NOMO-1 (cell line): ENCODE data around the gene KLHDC4.
"Not testable (repeated sequence)": the region's sequence is repeated elsewhere in the genome, so short reads cannot be mapped to it uniquely, and the experiment has no call there.

ENCODE experiments used
- DNase-seq, 2 experiments: peaks; one replicate each; lab custom pipeline; 2025; ENCODE audit not compliant: unreplicated experiment in 2 of 2; lab: John Stamatoyannopoulos, UW

Gene KLHDC4

DNA sequence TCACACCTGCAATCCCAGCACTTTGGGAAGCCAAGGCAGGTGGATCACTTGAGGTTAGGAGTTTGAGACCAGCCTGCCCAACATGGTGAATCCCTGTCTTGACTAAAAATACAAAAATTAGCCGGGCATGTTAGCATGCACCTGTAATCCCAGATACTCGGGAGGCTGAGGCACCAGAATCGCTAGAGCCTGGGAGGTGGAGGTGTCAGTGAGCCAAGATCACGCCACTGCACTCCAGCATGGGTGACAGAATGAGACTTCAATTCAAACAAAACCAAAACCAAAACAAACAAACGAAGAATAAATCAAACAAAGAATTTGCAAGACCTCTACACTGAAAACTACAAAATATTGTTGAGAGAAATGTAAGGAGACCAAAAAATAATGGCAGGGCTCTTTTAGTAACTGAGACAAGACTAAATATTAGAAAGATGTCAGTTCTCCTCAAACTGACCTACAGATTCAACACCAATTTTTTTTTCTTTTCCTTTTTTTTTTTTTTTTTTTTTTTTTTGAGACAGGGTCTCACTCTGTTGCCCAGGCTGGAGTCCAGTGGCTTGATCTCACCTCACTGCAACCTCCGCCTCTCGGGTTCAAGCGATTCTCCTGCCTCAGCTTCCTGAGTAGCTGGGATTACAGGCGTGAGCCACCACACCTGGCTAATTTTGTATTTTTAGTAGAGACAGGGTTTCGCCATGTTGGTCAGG is 23.1 kb upstream of the KLHDC4 start:
- not testable (repeated sequence) for DNase-seq

DNA sequence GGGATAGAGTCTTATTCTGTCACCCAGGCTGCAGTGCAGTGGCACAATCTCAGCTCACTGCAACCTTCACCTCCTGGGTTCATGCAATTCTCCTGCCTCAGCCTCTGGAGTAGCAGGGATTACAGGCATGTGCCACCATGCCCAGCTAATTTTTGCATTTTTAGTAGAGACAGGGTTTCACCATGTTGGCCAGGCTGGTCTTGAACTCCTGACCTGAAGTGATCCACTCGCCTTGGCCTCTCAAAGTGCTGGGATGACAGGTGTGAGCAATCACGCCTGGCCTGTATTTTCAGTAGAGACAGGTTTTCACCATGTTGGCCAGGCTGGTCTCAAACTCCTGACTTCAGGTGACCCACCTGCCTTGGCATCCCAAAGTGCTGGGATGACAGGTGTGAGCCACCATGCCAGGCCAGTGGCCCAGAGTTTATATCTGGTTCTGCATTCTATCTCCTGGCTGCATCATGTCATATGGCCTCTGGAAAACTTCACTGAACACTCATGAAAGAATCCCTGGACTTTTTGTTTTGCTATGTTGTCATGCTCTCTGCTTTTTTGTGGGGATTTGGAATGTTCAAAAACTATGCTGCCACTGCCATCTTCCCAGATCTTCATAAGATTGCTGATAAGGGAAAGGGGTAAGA is 21.8 kb upstream of the KLHDC4 start:
- not testable (repeated sequence) for DNase-seq

DNA sequence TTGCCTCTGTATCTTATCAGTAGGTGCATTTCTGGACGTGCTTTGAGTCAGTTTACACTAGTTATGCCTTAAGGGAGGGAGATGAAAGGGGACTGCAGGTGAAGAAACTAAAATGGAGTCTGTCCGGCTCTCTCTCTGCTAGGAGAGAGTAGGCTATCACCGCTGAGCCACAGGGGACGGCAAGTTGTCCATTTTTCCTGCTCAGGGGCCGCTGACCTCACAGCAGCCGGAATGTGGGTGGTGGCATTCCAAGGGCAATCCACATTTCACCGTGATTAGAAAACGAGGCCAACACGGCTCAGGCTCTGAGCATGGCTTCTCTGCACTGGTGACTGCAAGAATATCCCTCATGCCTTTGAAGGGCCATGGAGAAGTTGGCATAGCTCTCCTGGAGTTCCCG is 19.0 kb upstream of the KLHDC4 start:
- DNase-seq: no peak

DNA sequence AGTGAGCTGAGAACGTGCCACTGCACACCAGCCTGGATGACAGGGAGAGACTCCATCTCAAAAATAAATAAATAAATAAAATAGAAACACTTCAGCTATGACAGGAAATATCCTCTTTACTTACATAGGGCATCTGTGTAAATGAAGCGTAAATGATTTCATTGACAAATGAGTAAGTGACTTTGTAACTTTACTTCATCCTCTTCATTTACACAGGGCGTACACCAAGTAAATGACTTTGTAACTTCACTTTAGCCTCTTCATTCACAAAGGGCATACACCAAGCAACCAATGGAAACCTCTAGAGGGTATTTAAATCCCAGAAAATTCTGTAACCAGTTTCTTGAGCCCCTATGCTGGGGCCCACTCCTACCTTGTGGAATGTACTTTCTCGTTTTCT is 16.2 kb upstream of the KLHDC4 start:
- DNase-seq: no peak

DNA sequence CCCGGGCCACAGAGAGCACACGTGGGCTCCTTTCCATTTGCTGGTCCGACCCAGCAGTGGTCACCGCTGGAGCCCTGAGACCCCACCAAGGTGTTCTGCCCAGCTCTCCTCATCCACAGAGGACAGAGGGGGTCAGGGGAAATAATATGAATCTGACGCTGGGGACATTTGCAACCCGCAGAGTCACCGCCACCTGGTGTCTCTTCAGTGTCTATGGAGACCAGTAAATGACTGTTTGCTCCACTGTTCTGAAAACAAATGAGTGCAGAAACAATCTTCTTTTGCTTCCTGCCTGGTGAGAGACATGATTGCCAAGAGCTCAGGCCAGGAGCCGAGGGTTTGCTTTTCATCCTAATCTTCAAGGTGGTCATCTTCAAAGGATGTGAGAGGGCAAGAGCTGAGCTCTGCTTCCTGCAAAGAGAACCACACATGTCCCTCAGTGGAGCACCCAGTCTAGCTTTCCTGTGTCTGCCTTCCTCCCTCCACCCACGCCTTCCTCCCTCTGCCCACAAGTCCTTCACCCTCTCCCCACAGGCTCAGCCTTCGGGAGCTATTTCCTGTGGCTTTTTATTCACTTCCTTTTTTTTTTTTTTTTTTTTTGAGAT is 14.7 kb upstream of the KLHDC4 start:
- DNase-seq: peak; percentile 79 to 84

DNA sequence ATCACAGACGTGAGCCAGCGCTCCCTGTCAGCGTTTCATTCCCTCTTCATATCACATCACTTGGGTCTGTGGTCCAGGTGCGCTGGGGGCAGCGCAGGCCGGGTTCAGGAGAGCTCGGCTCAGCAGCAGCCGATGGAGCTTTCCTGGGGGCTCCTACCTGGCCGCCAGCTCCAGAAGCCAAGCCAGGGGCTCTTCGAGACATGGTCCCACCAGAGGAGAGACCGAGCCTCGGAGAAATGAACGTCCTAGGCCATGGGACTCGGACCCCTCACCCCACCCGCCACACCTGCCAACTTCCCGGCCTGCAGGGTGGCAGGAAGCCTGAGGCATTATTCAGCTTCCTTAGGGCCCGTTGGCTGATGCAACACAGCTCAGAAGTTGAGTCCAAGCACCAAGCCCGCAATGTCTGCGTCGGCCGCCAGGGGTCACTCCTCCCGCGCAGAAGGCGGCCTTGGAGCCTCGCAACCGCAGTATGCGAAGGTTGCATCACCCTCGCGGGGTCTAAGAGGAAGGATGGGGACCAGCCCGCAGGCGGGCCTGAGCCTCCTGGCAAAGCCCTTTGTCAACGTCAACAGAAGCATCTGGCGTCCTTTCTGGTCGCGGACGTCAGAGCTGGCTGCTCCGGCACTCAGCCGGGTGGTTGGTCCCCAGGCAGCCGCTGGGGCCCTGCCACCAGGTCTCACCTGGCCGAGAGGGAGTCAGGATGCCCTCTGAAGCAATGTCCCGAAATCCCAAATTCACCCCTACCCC is 13.2 kb upstream of the KLHDC4 start:
- peak; percentile 96 to 97 for DNase-seq

DNA sequence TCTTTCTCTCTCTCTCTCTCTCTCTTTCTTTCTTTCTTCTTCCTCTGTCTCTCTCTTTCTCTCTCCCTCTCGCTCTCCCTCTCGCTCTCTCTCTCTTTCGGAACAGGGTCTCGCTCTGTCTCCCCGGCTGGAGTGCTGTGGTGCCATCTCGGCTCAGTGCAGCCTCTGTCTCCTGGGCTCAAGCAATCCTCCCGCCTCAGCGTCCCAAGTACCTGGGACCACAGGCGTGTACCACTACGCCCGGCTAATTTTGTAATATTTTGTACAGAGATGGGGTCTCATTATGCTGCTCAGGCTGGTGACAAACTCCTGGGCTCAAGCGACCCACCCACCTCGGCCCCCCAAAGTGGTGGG is 12.7 kb upstream of the KLHDC4 start:
- DNase-seq: no peak

DNA sequence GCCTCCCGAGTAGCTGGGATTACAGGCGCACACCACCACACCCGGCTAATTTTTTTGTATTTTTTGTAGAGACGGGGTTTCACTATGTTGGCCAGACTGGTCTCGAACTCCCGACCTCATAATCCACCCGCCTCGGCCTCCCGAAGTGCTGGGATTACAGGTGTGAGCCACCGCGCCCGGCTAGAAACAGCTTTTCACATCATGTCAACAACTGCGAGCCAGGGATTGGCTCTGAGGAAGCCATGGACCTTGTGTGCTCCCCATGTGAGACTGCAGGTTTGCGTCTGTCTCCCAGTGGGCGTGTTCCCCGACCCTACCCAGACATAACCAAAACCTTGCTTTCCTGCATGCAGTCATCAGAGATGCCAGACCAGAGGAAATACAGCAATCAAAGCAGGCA is 8.1 kb upstream of the KLHDC4 start:
- DNase-seq: not testable (repeated sequence)

DNA sequence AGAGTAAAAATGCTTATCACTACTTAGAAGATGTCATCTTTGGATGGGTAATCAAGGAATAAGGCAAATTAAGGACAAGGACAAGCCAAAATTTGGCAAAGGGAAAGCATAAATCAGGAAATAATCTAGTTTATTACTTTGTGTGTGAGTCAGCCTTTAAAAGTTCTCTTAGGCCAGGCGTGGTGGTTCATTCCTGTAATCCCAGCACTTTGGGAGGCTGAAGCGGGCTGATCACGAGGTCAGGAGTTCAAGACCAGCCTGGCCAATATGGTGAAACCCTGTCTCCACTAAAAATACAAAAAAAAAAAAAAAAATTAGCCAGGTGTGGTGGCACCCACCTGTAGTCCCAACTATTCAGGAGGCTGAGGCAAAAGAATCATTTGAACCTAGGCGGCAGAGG is 1.7 kb upstream of the KLHDC4 start:
- not testable (repeated sequence) for DNase-seq

DNA sequence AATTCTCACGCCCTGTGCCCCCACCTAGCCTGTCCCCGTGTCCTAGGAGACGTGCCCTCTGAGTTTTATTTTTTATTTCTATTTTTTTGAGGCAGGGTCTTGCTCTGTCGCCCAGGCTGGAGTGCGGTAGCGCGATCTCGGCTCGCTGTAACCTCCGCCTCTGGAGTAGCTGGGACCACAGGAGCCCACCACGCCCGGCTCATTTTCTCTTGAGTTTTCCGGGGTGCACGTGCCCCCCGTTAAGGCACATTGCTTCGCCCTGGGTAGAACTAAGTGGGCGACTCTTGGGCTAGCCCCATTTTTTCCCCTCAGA is 655 bp upstream of the KLHDC4 start:
- no peak for DNase-seq

DNA sequence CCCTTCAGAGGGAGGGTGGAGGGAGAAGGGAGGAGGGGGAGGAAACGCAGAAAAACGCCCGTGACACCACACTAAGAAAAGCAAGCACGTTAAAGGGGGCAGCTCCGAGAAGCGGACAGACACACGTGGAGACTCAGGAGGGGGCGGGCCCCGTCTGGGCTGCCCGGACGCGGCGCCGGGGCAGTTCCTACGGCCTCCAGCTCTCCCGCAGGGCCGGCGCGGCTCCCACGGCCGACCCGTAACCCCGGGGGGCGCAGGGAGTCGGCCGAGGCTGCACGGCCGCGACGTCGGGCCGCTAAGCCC is 362 bp downstream of the KLHDC4 start:
- DNase-seq: no peak

DNA sequence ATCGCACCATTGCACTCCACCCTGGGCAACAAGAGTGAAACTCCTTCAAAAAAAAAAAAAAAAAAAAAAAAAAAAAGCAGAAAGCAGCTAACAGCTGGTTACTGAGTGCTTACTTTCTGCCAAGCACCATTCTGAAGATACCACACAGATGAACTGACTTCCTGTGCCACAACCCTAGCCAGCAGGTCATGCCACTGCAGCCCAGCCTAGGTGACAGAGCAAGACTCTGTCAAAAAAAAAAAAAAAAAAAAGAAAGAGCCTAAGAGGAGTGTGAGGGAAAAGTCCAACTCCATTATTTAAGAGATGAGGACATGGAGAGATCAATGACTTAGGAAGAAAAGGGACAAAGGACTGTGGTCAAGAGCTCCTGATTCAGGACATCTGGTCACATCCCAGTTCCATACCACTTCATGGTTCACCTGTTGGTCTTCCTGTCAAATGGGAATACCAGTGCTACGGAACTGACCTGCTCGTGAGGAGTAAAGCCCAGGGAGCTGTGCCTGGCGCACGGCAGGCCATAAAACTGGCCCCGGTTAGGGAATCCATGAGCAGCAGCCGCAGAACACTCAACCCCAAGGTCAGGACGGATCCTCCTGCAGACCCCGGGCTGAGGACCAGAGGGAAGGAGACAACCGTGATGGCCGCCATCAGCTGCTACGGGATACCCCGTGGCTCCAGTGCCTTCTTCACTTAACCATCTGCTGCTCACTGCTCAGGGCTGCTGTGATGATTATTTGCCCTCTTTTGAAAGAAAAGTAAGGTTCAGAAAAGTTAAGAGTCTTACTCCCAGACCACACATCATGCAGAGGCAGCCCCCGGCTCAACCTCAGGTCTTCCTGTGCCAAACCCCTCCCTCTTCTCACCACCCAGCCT is 950 bp downstream of the KLHDC4 start:
- no peak for DNase-seq

DNA sequence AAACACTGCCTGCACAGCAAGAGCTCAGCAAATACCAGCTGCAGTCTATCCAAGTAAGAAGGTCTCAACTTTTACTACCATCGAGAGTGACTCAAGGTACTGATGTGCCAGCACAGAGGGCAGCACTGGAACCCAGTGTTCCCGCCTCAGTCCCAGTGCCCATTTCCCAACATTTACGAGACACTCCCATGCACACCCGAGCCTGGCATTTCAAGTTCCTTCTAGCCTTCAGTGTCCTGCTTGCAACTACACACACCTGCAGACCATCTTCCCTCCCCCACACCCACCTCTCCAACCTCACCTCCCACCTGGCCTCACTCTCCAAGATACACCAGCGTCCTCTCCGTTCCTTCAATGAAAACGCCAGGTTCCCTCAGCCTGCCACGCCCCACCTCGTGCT is 3.2 kb downstream of the KLHDC4 start:
- DNase-seq: no peak

DNA sequence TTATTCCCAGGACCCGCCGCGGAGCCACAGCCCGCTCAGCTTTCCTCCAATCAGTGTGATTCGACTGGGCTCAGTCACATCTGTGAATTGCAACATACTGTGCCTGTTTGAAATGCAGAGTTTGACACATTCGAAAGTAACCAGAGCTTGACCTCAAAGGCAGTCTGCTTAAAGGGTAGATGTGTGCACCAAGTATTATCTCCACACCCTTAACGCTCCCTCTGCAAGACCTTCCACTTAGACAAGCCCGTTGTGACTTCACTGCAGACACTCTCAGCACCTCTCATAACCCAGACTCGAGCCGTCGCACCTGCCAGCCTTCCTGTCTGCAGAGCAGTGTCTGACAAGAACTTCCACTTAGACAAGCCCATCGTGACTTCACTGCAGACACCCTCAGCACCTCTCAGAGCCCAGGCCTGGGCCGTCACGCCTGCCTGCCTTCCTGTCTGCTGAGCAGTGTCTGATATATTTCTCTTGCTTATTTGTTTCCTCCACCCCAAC is 3.7 kb downstream of the KLHDC4 start:
- no peak for DNase-seq

DNA sequence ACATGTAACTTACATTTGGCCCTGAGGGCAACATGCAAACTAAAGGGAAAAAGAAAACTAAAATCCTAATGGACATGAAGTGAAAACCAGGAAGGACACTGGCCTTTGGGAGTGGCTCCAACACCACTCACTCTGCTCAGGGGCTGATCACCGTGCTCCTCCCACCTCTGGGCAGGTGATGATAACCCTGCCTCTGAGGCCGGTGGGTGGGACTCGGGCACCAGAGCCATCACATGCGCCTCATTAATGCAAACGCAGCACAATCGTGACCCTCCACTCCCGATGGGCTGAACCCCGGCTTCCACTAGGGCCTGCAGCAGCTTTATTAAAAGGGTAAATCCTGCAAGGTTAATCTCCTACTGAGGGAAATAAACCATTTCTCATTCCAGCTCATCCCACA is 4.7 kb downstream of the KLHDC4 start:
- no peak for DNase-seq

DNA sequence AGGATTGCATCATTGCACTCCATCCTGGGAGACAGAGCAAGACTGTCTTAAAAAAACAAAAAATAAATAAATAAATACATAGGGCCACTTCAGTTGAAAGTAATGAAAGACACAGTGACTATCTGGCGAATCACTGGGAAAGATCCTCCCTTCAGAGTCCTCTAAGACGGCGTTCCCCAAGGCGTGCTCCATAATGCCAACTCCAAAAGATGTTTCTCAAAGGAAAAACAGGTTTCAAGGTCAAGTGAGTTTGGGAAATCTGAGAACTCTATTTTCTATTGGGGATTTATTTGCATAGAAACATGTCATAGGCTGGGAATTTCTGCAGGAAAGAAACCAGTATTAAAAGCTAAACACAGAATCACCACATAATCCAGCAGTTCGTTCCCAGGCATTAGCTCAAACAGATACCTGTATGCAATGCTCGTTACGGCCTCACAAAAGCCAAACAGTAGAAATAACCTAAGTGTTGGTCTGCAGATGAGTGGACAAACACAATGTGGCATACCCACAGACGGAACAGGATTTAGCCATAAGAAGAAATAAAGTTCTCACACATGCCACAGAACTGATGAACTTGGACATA is 7.9 kb downstream of the KLHDC4 start:
- no peak for DNase-seq

DNA sequence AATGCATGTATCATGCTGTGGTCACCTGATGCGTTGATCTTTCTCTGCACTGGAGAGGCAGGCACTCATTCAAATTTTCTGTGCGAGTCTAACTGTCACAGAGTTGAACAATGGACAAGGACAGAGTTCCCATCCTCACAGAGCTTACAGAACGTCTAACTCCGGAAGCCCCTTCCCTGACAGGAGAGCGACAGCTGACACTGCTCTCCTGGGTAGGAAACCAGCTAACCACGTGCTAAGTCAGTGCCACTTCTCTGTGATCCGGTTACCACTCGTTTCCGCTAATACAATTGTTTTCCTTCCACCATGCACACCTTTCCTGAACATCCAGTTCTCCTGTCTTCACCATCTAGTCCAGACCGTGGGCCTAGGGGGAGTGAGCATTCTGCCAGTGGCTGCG is 11.3 kb downstream of the KLHDC4 start:
- DNase-seq: no peak

DNA sequence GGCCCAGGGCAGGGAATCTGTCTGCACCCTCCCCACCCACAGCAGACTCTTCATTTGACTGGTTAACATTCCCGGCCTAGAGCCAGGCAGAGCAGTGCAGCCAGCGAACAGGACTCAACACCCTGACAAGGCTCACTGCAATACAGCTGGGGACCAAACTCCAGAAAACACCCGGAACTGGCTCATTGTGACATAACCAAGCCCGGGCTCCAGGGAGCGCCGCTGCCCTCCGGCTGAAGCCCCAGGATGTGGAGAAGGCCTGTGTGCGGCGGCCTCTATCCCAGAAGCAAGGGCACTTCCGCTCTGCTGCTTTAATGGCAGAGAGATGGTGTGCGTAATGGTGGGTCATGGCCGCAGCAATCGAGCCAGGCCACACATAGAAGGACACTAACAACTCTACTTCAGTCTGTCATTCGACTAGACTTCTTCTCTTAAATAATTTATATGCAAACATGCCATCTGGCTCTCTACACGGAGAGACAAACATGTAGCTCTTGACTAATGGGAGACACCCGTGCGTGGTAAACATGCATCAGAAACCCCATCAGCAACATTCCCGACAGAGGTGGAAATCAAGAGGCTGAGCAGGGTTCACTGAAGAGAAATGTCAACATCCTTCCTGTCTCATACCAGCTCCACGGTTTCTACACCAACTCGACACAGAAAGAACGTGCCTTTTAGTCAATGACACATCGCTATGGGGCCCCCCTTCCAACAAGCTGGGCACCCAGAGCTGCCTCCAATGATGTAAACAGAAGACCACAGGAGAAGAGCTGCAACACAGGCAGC is 18.0 kb downstream of the KLHDC4 start:
- no peak for DNase-seq

DNA sequence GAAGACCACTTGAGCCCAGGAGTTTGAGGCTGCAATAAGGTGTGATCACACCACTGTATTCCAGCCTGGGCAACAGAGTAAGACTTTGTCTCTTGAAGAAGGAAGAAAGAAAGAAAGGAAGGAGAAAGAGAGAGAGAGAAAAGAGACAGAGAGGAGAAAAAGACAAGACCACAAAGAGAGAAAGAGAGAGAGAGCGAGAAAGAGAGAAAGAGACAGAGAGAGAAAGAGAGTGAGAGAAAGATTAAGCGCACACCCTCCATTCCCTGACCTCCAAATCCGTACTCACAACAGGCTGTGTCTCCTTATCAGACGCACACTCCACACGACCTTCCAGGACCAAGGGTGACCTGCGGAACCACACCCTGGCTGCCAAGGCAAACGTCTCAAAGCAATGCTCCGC is 19.6 kb downstream of the KLHDC4 start:
- DNase-seq: no peak
